ENCODE measurements around the gene DAAM1.

GRCh38 chr14:59202031-59202430 lies 13.6 kb downstream of the DAAM1 start:
- TF ChIP-seq SP1 (IDR thresholded peaks at IDR 0.05) (no peak), TARDBP (IDR thresholded peaks at IDR 0.05) (no peak), FOXK2 (IDR thresholded peaks at IDR 0.05) (no peak), HDGF (IDR thresholded peaks at IDR 0.05; ENCODE audit: borderline replicate concordance) (no peak), FOXM1 (IDR thresholded peaks at IDR 0.05; ENCODE audit: borderline replicate concordance) (no peak), NFRKB (IDR thresholded peaks at IDR 0.05) (no peak), LEF1 (IDR thresholded peaks at IDR 0.05; ENCODE audit: borderline replicate concordance) (no peak), ARNT (IDR thresholded peaks at IDR 0.05) (no peak), SUZ12 (IDR thresholded peaks at IDR 0.05) (no peak), ZNF384 (IDR thresholded peaks at IDR 0.05) (no peak), FOXA1 (IDR thresholded peaks at IDR 0.05) (no peak), BHLHE40 (IDR thresholded peaks at IDR 0.05; ENCODE audit: borderline replicate concordance) (no peak), ELF4 (IDR thresholded peaks at IDR 0.05) (no peak)
- TF ChIP-seq, protein P1, sequence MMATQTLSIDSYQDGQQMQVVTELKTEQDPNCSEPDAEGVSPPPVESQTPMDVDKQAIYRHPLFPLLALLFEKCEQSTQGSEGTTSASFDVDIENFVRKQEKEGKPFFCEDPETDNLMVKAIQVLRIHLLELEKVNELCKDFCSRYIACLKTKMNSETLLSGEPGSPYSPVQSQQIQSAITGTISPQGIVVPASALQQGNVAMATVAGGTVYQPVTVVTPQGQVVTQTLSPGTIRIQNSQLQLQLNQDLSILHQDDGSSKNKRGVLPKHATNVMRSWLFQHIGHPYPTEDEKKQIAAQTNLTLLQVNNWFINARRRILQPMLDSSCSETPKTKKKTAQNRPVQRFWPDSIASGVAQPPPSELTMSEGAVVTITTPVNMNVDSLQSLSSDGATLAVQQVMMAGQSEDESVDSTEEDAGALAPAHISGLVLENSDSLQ (IDR thresholded peaks at IDR 0.05) = no peak

Data from HEK293T (cell line).